Natural killer cell (primary cell): ENCODE measurements around the gene SMAD3. TPM values are rescaled to one million over a fixed set of nuclear protein-coding genes. Genes with fewer than 3 reads are reported as not detected.

Source experiments
- ATAC-seq, 3 donors: fragments of 150-1000 bp in 2 of 3; fragments of 200-7000 bp in 1 of 3; cut with Tn5 transposase; 1 replicate in 1 of 3; 2 replicates in 2 of 3; pipeline ENCODE4 v1.10.0; 2021; ENCODE audit warnings: mild to moderate bottlenecking in 2 of 3, moderate library complexity in 2 of 3
- DNase-seq, 2 donors: peaks; one replicate each; pipeline versions ENCODE4 v3.0.0 to v3.0.0-alpha.2; 2013 to 2021; ENCODE audit warnings: mixed read lengths in 1 of 2
- H3K27ac ChIP-seq: one replicate; pipeline ENCODE4 v1.5.1; 2013; ENCODE audit warnings: mild to moderate bottlenecking, low read length
- H3K27me3 ChIP-seq: one replicate; pipeline ENCODE4 v1.6.1; 2013; ENCODE audit warnings: low read length; ENCODE audit not compliant: control insufficient read depth, insufficient read depth
- H3K36me3 ChIP-seq: one replicate; pipeline ENCODE4 v1.6.1; 2013; ENCODE audit warnings: low read length; ENCODE audit not compliant: control insufficient read depth, insufficient read depth
- H3K4me1 ChIP-seq: one replicate; pipeline ENCODE4 v1.6.1; 2013; ENCODE audit warnings: low read length; ENCODE audit not compliant: control insufficient read depth, insufficient read depth
- H3K4me3 ChIP-seq: one replicate; pipeline ENCODE4 v1.5.1; 2013; ENCODE audit warnings: low read length
- H3K9me3 ChIP-seq: one replicate; pipeline ENCODE4 v1.6.1; 2013; ENCODE audit warnings: low read length; ENCODE audit not compliant: control insufficient read depth, insufficient read depth
- H3K27ac Mint-ChIP-seq, 2 donors: one replicate each; pipeline ENCODE4 v1.8.0; 2022; ENCODE audit warnings: mild to moderate bottlenecking in 2 of 2, mixed read lengths in 2 of 2, moderate library complexity in 1 of 2
- H3K27me3 Mint-ChIP-seq, 2 donors: one replicate each; pipeline ENCODE4 v1.8.0; 2022; ENCODE audit warnings: low read depth in 2 of 2, mixed read lengths in 2 of 2
- H3K36me3 Mint-ChIP-seq: one replicate; pipeline ENCODE4 v1.8.0; 2022; ENCODE audit warnings: mixed read lengths
- H3K4me1 Mint-ChIP-seq, 2 donors: one replicate each; pipeline ENCODE4 v1.8.0; 2022; ENCODE audit warnings: mixed read lengths in 2 of 2
- H3K4me3 Mint-ChIP-seq: one replicate; pipeline ENCODE4 v1.8.0; 2022; ENCODE audit warnings: mild to moderate bottlenecking, moderate library complexity, mixed read lengths
- H3K9me3 Mint-ChIP-seq, 2 donors: one replicate each; pipeline ENCODE4 v1.8.0; 2022; ENCODE audit warnings: mixed read lengths in 2 of 2
- WGBS: methylation state at CpG from one replicate; pipeline ENCODE4 v1.1.7; 2013; ENCODE audit warnings: missing lambda C conversion rate; ENCODE audit not compliant: insufficient coverage; 5-methylcytosine and 5-hydroxymethylcytosine counted together
- intact Hi-C: fragments of 100-400 bp; cut with micrococcal nuclease; formaldehyde crosslinking; loops from one replicate; pipeline ENCODE4 v1.14.2; 2022
- total RNA-seq, 4 donors: library from RNA; stranded (reverse); fragments of 120-200 nt in 1 of 4; gene quantifications; one replicate each; pipeline versions ENCODE4 v1.2.3 to v1.2.4, GENCODE V29; 2013 to 2022
- TF ChIP-seq, protein P1 (sequence below): fragments of 200-600 bp; IDR thresholded peaks from one replicate; pipeline ENCODE4 v1.8.0; 2022; ENCODE audit warnings: antibody characterized with exemption

The SMAD3 gene
- total RNA-seq, 3 donors from 2014 or later (not counting 1 experiment from before 2014, with no cell fraction given), result 47.1 to 72.6 (median 63.0) TPM

- WGBS, result 95% methylated on average over 10 of the region's 12 CpGs
- H3K27ac Mint-ChIP-seq, result peak overlapping the region; percentile 100
- DNase-seq (no peak), ATAC-seq (no peak)
- Histone ChIP-seq H3K36me3 (peaks cover 2% of the 10 kb centered on the region), H3K27me3 (no peaks in the 10 kb centered on the region), H3K27ac (no peak overlapping the region), H3K4me1 (peaks cover 50% of the 10 kb centered on the region), H3K4me3 (no peak overlapping the region), H3K9me3 (no peaks in the 10 kb centered on the region)
- peaks cover 65 to 70% of the 10 kb centered on the region in 2 donors for H3K4me1 Mint-ChIP-seq
- H3K4me3 Mint-ChIP-seq, result no peak overlapping the region
- peaks cover 6% of the 10 kb centered on the region for H3K36me3 Mint-ChIP-seq
- TF ChIP-seq, protein P1, sequence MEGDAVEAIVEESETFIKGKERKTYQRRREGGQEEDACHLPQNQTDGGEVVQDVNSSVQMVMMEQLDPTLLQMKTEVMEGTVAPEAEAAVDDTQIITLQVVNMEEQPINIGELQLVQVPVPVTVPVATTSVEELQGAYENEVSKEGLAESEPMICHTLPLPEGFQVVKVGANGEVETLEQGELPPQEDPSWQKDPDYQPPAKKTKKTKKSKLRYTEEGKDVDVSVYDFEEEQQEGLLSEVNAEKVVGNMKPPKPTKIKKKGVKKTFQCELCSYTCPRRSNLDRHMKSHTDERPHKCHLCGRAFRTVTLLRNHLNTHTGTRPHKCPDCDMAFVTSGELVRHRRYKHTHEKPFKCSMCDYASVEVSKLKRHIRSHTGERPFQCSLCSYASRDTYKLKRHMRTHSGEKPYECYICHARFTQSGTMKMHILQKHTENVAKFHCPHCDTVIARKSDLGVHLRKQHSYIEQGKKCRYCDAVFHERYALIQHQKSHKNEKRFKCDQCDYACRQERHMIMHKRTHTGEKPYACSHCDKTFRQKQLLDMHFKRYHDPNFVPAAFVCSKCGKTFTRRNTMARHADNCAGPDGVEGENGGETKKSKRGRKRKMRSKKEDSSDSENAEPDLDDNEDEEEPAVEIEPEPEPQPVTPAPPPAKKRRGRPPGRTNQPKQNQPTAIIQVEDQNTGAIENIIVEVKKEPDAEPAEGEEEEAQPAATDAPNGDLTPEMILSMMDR, result no peak
- H3K27me3 Mint-ChIP-seq, result no peaks in the 10 kb centered on the region
- intact Hi-C loops, result loop anchor here (5.0 kb wide), 1 partner anchor 47 kb away; no protein-coding TSS in a partner anchor
- no peaks in the 10 kb centered on the region for H3K9me3 Mint-ChIP-seq
Observed at GRCh38 chr15:67130166-67130565, 64.8 kb downstream of the SMAD3 start.

DNA sequence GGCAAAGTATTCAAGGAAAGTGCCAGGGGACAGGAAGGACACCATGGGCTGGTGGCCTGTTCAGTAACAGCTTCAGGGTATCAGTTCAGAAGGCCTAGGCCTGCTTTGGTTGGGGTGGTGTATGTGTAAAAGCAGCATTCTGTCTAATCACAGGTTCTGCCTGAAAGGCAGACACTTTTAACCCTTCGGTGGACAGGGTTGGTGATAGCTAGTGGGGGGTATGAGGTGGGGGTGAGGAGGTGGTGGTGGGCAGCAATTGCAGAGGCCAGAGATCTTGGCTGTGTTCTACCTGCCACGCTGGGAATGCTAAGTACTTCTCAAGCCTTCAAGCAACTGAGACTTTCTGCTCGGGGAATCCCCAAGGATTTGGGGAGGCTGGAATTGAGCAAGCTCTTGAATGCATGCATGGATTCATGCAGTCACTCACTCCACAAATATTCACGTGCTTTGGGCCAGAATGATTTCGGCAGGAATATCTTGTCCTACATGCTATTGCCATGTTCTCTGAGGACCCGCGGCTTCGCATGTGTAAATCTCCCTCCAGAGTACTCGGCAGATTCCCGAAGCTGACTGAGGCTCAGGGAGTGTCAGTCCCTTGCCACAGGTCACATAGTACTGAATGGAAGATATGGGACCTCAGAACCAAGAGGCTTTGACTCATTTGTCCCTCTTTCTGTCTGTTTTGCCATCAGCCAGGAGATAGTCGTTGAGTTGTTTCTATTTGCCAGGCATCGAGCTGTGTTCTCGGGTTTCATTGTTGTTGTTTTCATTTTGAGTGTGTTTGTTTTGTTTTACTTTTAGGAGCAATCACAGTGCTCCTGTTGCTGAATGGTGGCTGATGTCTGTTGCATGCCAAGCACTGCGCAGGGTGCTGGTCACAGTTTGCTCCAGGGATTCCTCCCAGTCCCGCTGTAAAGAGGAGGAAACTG is 65.5 kb downstream of the SMAD3 start:
- Histone ChIP-seq H3K27ac (no peak overlapping the region), H3K9me3 (no peaks in the 10 kb centered on the region), H3K4me3 (no peak overlapping the region), H3K36me3 (peaks cover 2% of the 10 kb centered on the region), H3K27me3 (no peaks in the 10 kb centered on the region), H3K4me1 (peaks cover 56% of the 10 kb centered on the region)
- H3K36me3 Mint-ChIP-seq, result peaks cover 6% of the 10 kb centered on the region
- H3K9me3 Mint-ChIP-seq, result no peaks in the 10 kb centered on the region
- H3K4me1 Mint-ChIP-seq, result peaks cover 68 to 72% of the 10 kb centered on the region in 2 donors
- H3K4me3 Mint-ChIP-seq, result no peak overlapping the region
- ATAC-seq, result no peak
- H3K27ac Mint-ChIP-seq, result peak overlapping the region; percentile 100
- DNase-seq, result no peak
- TF ChIP-seq, protein P1, result no peak
- intact Hi-C loops, result loop anchor here (5.0 kb wide), 1 partner anchor 46 kb away; no protein-coding TSS in a partner anchor
- no peaks in the 10 kb centered on the region for H3K27me3 Mint-ChIP-seq
- 87% methylated on average over 15 of the region's 15 CpGs for WGBS

GRCh38 chr15:67132276-67132675 is 66.9 kb downstream of the SMAD3 start:
- H3K36me3 Mint-ChIP-seq, result peaks cover 6% of the 10 kb centered on the region
- Histone ChIP-seq H3K9me3 (no peaks in the 10 kb centered on the region), H3K27me3 (no peaks in the 10 kb centered on the region), H3K4me1 (peaks cover 65% of the 10 kb centered on the region), H3K36me3 (peaks cover 2% of the 10 kb centered on the region), H3K27ac (no peak overlapping the region), H3K4me3 (no peak overlapping the region)
- no peak overlapping the region for H3K4me3 Mint-ChIP-seq
- H3K27ac Mint-ChIP-seq, result peak overlapping the region; percentile 100
- H3K9me3 Mint-ChIP-seq, result no peaks in the 10 kb centered on the region
- WGBS, result 98% methylated on average over 2 of the region's 3 CpGs
- no peak for ATAC-seq
- peaks cover 77 to 80% of the 10 kb centered on the region in 2 donors for H3K4me1 Mint-ChIP-seq
- TF ChIP-seq, protein P1, result no peak
- intact Hi-C loops, result loop anchor here (5.0 kb wide), 1 partner anchor 45 kb away; no protein-coding TSS in a partner anchor
- H3K27me3 Mint-ChIP-seq, result no peaks in the 10 kb centered on the region
- no peak for DNase-seq
